GM19395 (cell line): ENCODE results near the gene ECE1.

Experiments
- ATAC-seq: cut with Tn5 transposase; IDR thresholded peaks from one replicate; pipeline ENCODE4 v1.9.1; 2021; ENCODE audit warnings: mild to moderate bottlenecking, moderate library complexity; ENCODE audit not compliant: unreplicated experiment

ECE1 gene

DNA sequence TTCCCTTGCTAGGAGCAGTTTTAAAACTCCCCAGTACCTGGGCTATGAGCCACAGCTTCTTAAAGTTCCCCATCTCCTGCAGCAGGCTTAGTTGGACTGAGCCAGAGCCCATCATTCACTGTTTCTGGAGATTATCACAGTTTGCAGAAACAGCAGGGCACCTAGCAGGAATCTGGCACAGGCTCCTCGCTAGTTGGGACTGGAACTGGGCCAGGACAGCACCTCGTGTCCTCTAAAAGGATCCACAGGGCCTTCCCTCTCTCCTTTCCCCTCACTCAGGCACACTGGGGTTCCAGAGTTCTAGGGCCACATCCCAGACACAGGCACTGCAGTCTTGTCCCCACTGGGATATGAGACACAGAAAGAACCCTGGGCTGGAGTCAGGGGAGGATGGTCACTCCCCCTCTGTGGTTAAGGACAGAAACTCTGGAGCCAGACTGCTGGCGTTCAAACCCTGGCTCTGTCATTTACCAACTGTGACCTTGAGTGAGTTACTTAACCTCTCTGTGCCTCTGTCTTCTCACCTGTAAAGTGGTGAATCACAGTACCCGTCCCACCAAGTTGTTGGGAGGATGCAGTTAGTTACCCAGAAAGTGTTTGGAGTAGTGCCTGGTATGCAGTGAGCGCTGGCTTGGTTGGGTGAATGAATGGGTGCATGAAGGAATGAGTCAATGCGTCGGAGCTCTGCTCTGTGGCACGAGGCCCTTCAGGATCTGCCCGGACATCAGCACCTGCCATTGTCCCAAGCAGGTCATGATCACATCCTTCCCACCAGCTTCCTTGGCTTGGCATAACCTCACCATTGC is 18.8 kb upstream of the ECE1 start:
- ATAC-seq = no peak

DNA sequence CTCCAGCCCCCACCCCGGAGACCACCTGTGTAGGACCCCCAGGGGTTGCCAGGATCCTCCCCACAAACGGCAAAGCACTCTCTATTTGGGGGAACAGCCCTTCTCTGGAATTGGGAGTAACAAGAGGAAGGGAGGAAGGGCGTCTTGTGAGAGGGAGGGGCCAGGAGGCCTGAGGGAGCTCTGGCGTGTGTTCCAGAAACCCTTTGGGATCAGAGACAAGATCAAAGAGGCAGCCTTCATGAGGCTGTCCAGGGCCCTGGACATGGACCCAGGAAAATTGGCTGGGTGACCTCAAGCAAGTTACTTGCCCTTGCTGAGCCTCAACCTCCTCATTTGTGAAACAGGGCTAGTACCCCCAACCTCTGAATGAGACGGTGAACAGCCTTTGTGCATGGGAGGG is 18.1 kb upstream of the ECE1 start:
- no peak for ATAC-seq

DNA sequence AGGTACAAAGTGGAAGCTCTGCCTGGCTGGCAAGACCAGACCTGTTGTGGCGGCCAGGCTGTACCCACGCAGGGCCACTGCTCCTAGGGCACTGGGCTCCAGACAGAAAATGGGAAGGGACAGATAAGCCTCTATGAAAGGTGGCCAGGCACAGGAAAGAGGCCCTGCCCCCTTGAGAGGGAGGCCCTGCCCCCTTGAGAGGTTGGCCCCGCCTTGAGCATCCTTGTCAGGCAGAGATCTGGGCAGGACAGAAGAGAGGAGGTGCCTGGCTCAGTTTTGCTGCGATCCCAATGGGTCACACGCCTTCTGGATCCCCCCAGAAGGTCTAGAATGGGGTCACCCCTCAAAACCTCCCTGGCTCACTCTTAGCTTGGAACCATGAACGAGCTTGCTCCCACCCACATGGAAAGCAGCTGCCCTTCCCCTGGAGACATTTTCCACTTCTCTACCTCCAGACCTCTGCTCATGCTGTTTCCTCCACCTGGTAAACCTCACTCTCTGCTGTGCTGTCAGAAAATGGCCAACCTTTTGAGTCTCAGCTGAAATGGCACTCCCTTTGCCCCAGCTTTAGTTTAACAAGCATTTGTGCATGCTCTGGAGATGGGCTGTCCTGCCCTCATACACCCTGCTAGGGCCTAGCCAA is 17.5 kb upstream of the ECE1 start:
- ATAC-seq = no peak

DNA sequence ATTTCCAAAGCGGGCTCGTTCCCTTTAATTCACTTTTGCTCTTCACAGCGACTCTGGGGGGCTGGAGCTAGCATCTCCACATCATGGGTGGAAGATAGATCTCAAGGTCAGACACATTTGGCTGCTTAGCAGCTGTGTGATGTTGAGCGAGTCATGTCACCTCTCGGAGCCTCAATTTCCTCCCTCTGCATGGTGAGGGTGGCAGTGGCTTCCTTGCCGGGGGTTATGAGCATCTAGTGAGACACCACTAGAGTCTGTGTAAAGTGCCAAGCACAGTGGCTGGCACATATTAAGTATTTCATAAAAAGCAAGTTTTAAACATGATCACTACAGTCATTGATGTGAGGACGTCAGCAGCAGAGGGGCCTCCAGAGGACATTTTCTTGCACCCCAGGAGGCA is 16.9 kb upstream of the ECE1 start:
- no peak for ATAC-seq

DNA sequence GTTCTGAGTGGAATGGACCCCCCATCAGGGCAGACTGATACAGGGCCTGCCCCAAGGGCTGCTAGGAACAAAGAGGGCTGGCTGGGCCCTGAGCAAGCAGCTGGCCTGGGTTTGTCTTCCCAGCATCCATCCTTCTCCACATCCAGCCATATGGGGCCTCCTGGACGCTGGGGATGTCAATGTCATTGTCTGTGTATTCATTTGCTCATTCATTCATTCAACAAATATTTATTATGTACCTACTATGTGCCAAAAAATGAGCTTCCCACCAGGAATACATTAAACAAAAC is 15.6 kb upstream of the ECE1 start:
- no peak for ATAC-seq

DNA sequence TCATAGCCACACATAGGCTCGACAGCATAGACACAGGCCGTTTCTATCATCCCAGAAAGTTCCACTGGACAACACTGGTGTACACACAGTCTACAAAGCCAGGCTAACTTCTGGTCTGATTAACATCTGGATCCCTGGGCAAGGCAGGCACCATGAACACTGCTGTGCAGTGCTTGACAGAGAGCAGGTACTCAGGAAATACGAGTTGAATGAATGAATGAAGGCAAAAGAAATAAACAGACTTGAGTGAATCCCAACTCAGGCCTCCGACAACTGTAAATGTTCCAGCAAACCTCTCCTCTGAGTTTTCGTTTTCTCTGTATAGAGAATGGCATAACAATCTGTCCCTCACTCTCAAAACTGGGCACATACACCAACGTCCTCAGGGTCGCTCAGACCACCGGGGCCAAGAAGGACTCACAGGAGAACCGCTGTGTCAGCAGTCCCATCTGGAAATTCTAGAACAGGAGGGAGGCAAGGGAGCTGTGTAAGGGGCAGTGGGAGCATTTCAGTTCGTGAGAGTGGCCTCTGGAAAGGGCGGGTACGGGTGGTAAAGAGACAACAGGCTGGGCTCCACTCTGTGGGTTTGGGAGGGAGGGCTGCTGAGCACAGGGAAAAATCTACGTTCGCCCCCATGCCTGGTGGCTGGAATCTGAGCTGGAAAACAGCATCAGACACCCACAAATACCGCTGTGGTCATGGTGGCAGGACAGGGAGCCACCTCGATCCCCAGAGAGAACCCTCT is 15.1 kb upstream of the ECE1 start:
- ATAC-seq = no peak

DNA sequence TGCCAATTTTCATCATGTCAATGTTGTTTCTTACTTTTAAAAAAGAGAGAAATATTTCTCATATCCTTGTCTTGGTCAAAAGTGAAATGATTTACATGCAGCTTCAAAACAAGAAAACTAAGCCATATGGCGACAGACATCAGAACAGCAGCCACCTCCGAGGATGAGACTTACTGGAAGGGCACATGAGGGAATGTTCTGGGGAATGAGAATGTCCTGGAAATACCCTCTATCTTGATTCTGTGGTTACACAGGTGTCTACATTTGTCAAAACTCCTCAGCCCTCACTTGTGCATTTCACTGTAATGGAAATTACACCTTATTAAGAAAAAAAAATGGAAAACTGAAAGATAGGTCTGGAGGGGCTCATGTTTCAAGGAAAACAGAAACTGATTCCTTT is 14.2 kb upstream of the ECE1 start:
- no peak for ATAC-seq

DNA sequence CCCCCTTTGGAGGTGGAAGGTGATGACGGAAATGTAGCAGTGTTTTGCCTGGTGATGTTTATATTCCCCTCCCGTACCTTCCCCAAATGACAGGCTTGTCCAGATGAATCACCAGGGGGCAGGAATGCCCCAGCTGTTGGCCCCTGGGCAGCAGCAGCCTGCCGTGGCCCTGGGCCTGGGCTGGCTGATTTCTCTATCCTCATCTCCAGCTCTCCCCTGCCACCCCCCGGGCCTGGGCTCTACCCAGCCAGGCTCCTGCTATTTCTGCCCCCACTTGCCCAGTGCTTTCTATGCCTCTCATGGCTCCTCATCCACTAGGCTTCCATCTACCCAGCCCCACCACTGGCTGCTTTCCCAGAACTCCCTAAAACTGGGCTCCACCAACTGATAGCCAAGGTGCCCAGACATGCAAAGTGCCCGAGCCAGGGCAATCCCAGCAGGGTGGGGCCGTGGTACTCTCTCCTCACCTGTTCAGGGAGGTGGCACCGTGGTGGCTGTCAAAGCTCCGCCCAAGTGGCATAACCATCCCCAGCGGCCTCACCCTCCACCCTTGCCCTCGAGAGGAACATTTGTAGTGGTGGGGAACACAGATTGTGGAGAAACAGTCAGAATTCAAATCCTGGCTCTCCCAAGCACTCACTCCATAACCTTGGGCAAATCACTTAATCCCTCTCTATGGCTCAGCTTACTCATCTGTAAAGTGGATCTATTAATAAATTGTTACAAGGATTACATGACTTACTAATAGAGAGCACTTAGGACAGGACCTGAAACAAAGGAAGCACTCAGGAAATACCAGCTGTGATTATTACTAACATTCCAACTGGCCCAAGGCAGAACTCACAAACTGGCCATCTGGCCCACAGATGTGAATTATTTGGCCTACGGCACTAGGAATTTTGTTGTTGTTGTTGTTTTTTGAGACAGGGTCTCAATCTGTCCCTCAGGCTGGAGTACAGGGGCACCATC is 12.8 kb upstream of the ECE1 start:
- no peak for ATAC-seq

DNA sequence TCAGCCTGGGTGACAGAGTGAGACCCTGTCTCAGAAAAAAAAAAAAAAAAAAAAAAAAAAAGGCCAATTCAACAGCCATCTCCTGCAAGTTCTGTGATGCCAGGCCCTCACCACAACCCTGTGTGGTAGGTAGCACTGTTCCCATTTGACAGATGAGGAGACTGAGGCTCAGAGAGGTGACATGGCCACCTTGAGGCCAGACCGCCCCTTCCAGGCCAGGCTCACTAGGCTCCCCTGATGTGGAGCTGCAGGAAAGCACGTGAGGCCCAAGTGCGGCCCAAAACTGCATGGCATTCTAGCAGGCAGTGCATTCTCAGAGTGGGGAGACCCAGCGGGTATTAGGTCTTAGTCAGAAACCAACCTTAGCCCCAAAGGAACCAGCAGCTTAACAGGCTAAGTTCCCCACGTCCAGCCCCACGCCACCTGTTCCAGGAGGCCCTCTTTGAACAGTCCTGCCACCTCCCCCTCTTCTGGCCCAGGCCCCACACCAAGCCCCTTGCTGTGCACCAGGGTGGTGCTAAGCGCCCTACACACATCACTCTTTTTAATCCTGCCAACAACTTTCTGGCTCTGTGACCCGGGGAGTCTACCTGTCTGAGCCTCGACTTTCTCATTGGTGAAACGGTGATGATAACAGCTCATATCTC is 11.7 kb upstream of the ECE1 start:
- no peak for ATAC-seq

DNA sequence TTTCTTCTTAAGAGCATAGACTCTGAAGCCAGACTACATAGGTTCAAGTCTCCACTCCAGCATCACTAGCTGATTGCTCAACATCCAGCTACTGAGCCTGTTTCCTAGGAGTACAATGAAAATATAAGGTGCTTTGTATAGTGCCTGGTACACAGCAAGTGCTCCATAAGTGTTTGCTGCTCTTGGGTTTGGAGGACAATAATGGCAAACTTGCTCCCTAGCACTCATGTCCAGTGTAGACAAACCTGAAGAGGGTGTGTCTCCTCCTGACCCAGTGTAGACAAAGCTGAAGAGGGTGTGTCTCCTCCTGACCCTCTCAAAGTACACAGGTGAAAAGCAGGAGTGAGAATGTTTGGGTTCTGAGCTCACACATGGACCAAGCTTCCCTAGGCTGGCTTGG is 10.5 kb upstream of the ECE1 start:
- ATAC-seq = no peak

DNA sequence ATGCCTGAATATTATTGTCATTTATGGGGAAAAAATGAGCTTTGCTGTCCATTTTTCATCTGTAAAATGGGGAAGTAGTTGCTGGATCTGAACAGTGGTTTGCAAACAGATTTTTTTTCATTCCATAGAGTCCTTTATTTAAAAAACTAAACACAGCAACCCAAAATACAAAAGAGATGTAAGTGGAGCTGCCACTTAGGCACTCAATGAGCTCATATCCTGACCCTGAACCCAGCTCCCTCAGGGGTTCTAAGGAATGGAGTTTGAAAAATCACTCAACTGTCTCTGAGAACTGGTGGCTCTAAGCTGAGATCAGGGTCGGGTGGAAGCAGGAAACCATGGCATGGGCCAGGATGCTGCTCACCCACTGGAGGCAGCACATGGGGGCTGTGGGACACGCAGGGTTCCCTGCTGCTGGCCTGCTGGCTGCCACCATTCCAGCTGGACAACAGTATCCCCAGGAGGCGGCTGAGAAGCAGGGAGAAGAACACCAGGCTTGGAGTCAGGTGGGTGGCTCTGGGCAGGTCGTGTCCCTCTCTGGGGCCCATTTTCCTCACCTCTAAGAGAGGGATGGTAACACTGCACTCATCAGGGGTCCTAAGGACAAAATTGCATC is 9.6 kb upstream of the ECE1 start:
- ATAC-seq = no peak

DNA sequence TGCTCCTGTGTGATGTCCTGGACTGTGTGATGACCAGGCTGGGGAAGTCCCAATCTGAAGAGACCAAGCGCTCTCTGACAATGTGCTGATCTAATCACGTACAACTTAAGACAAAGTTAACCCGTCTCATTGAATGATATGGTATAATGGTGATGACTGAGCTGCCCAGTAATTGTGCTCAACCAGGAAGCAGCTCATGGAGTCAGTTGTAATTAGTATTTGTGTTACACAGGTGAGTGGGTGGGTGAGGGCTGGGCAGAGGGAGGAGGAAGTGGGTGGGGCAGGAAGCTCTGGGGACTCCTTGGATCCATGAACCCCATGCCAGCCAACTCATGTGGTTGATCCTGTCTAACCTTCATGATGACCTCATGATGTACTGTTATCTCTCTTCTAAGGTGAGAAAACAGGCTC is 8.7 kb upstream of the ECE1 start:
- no peak for ATAC-seq

DNA sequence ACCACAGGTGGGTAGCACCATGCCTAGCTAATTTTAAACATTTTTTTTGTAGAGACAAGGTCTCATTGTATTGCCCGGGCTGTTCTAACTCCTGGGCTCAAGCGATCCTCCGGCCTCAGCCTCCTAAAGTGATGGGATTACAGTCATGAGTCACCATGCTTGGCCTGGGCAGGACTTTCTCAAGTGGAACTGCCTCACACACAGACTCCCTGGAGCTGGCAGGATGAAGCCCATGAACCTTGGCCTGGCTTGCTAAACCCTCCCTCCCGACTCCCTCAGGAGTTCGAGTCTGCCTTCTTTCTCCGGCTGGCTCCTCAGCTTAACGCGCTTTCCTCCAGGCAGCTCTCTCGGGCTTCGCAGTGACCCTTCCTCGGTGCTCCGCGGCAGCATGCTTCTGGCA is 7.7 kb upstream of the ECE1 start:
- no peak for ATAC-seq

DNA sequence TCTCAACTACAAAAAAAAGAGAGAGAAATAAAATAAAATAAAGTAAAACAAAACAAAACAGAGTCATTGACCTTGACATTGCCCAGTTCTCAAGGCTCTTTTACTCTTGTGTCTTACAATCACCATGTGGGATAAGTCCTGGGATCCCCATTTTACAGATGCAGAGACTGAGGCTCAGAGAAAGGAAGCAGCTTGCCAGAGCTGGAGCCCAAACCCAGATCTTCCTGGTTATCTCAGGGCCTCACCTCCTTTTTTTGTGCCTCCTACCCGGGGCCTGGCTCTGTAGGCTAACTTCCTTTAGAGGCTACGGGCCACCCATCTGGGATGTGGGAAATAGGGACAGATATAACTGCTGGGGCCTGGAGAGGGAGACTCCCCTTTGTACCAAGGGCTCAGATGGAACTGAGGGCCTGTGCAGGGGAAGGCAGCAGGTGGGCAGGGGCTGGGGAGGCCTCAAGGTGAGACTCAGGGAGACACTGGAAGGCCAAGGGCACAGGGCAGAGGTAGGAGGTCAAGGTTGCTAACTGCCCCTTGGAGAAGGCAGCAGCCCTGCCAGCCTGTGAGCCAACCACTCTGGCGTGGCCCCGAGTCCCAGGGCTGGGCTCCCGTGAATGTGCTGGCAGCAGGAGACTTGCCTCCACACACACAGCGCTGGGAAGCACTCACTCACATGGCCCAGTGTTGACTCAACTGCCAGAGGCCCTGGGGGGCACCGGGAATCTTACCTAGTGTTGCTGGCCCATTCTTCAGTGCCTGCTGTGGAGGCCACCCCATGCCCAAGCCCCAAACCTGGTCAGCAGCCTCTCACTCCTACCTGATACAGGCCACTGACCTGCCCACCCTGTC is 6.5 kb upstream of the ECE1 start:
- no peak for ATAC-seq

DNA sequence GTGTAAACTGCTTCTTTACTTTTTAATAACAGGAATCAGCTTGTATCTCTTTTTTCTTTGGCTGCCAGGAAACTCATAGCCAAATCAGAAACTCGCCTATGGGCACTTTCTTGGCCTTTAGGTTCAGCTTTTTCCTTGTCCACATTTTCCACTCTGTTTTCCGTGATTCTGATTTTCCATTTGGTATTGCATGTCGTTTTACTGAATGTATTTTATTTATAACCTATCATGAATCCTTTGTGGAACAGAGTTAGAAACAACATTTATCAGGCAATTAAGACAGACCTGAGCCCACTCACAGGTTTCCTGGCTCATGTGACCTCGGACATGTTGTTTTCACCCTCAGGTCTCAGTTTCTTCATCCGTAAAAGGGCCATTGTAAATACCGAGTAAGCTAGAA is 5.3 kb upstream of the ECE1 start:
- ATAC-seq = no peak

DNA sequence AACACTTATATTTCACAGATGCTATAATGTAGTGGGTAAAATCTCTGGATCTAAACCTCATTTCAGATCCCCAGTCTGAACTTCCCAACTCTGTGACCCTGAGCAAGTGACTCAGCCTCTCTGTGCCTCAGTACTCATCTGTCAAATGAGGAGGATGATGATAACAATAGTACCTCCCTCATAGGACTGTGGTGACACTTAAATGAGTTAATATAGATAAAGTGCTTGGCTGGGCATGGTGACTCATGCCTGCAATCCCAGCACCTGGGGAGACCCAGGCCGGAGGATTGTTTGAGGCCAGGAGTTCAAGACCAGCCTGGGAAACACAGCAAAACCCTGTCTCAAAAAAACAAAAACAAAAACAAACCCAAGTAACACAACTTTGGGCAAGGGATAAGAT is 4.7 kb upstream of the ECE1 start:
- no peak for ATAC-seq

DNA sequence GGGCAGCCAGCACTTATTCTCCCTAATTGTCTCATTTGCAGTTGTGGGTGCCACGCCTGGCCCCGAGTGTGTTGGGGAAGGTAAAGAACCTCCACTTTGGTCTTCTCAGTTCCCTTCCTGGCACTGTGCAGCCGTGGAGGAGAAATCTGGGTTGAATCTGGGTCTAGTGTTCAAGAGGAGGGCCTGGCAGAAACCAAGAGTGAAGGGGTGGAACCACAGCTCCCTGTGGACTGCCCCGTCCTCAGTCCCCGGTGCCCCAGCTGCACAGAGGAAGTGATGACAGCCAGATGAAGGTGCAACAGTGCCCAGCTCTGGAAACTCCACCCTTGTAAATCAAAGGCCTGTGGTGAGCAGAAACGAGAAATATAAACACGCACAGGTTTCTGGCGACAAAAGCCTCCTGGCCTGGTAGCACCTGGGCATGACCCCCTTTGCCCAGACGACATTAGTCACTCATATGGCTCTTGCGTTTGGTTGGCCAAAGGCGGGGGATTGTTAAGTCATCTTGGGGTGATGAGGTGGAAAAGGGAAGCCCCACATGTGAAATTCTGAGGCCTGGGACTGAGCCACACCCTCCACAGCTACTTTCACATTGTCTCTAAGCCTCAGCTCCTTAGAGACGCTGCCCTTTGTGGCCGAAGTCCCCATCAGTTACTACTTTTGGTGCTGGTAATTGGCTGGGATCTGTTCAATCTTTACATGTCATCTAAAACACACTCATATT is 4.2 kb upstream of the ECE1 start:
- peak; percentile 54 for ATAC-seq

DNA sequence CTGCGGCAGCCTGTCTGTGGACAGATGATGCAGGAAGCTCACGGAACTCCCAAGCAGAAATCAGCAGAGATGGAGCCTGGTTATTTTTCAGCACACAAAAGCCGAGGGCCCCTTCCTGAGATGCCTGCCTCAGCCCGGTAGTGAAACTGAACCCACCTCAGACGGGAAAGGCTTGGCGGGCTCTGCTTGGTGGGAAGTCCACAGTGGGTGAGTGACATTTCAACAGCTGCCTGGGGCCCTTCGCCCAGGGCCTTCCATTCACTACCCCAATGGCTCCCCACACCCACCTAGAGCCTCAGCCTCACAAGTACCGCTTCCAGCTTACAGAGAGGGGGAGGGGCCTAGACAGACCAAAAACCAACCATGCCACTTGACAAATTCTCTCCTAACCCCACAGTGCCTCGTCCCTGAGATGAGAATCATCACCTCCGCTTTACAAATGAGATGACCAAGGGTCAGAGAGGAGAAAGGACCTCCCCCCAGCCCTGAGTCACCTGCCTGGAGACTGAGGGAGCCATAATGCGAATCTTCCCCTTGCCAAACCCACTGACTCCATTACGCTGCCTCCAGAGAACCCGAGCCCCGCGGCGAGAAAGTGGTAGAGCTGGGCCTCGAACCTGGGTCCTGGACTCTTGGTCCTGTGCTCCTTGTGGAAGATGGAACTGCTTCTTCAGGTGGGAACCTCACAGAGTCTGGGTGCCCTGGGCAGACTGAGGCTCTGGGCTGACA is 3.4 kb upstream of the ECE1 start:
- ATAC-seq = peak; percentile 39
